ENCODE results near the gene NPB.

NPB gene

GRCh38 chr17:81930142-81931125 is 28.4 kb downstream of the NPB start:
- no peak for TF ChIP-seq CTCF (IDR thresholded peaks at IDR 0.05; ENCODE audit: insufficient read depth, low read depth, low read length, missing control alignments)
- DNase-seq (ENCODE audit: low read depth), result peak; percentile 61
- H3K4me3 ChIP-seq (ENCODE audit: low read depth, low read length), result no peak overlapping the region

GRCh38 chr17:81931189-81931556 is 29.1 kb downstream of the NPB start:
- no peak for DNase-seq (ENCODE audit: low read depth)
- H3K4me3 ChIP-seq (ENCODE audit: low read depth, low read length), result no peak overlapping the region
- no peak for TF ChIP-seq CTCF (IDR thresholded peaks at IDR 0.05; ENCODE audit: insufficient read depth, low read depth, low read length, missing control alignments)

- H3K4me3 ChIP-seq (ENCODE audit: low read depth, low read length), result no peak overlapping the region
- no peak for DNase-seq (ENCODE audit: low read depth)
- no peak for TF ChIP-seq CTCF (IDR thresholded peaks at IDR 0.05; ENCODE audit: insufficient read depth, low read depth, low read length, missing control alignments)
These were observed 29.7 kb downstream of the NPB start for GRCh38 chr17:81931557-81932332.

GRCh38 chr17:81932333-81932983 is 30.4 kb downstream of the NPB start:
- DNase-seq (ENCODE audit: low read depth), result no peak
- TF ChIP-seq CTCF (IDR thresholded peaks at IDR 0.05; ENCODE audit: insufficient read depth, low read depth, low read length, missing control alignments), result no peak
- no peak overlapping the region for H3K4me3 ChIP-seq (ENCODE audit: low read depth, low read length)

- H3K4me3 ChIP-seq (ENCODE audit: low read depth, low read length), result no peak overlapping the region
- no peak for TF ChIP-seq CTCF (IDR thresholded peaks at IDR 0.05; ENCODE audit: insufficient read depth, low read depth, low read length, missing control alignments)
- DNase-seq (ENCODE audit: low read depth), result no peak
These were observed 31.2 kb downstream of the NPB start for GRCh38 chr17:81933178-81933699.

- H3K4me3 ChIP-seq (ENCODE audit: low read depth, low read length), result no peak overlapping the region
- TF ChIP-seq CTCF (IDR thresholded peaks at IDR 0.05; ENCODE audit: insufficient read depth, low read depth, low read length, missing control alignments), result no peak
- DNase-seq (ENCODE audit: low read depth), result no peak
These were observed 32.2 kb downstream of the NPB start for GRCh38 chr17:81934098-81934757.
